Neural cell (in vitro differentiated cells): ENCODE results near the gene MYCL. TPM values are rescaled to one million over a fixed set of nuclear protein-coding genes. Genes with fewer than 3 reads are reported as not detected.

Experiments
- H2AFZ ChIP-seq: fragments of 200-600, 300-800 bp; sonication (generic), shearing (Covaris generic); 2 replicates; pipeline ENCODE4 v1.6.0; 2014; ENCODE audit warnings: low read depth, mild to moderate bottlenecking, antibody characterized with exemption, low read length, moderate library complexity
- H3F3A ChIP-seq: fragments of 200-600 bp; shearing (Covaris generic); 2 replicates; pipeline ENCODE4 v1.6.1; 2016; ENCODE audit warnings: mild to moderate bottlenecking, moderate library complexity, mixed read lengths, antibody characterized with exemption, low read length; ENCODE audit not compliant: insufficient read depth, poor library complexity, severe bottlenecking
- H3K27ac ChIP-seq: fragments of 200-600, 300-800 bp; sonication (generic), shearing (Covaris generic); 2 replicates; pipeline ENCODE4 v1.5.1; 2014; ENCODE audit warnings: mild to moderate bottlenecking, low read length, moderate library complexity
- H3K27me3 ChIP-seq: fragments of 300-800, 200-600 bp; sonication (generic), shearing (Covaris generic); 2 replicates; pipeline ENCODE4 v1.6.0; 2014; ENCODE audit warnings: mild to moderate bottlenecking, low read depth, low read length, moderate library complexity; ENCODE audit not compliant: insufficient read depth
- H3K36me3 ChIP-seq: fragments of 300-800, 200-600 bp; sonication (generic), shearing (Covaris generic); 2 replicates; pipeline ENCODE4 v1.5.1; 2014; ENCODE audit warnings: mild to moderate bottlenecking, antibody characterized with exemption, low read length, moderate library complexity; ENCODE audit not compliant: insufficient read depth
- H3K4me2 ChIP-seq: fragments of 300-800, 200-600 bp; sonication (generic), shearing (Covaris generic); 2 replicates; pipeline ENCODE4 v1.6.0; 2014; ENCODE audit warnings: mild to moderate bottlenecking, low read length
- H3K4me3 ChIP-seq: fragments of 300-800, 200-600 bp; sonication (generic), shearing (Covaris generic); 2 replicates; pipeline ENCODE4 v1.5.1; 2014; ENCODE audit warnings: mild to moderate bottlenecking, low read length, moderate library complexity
- H3K79me2 ChIP-seq: fragments of 200-600 bp; shearing (Covaris generic); replicated peaks from 2 replicates; pipeline ENCODE4 v1.6.0; 2014; ENCODE audit warnings: mild to moderate bottlenecking, low read length, moderate library complexity; ENCODE audit not compliant: insufficient read depth
- H3K9ac ChIP-seq: fragments of 300-800, 200-600 bp; sonication (generic), shearing (Covaris generic); 2 replicates; pipeline ENCODE4 v1.6.1; 2016; ENCODE audit warnings: mild to moderate bottlenecking, low read length, mixed read lengths
- H3K9me2 ChIP-seq: fragments of 200-600 bp; shearing (Covaris generic); 2 replicates; pipeline ENCODE4 v1.6.1; 2016; ENCODE audit warnings: mild to moderate bottlenecking, low read length, mixed read lengths; ENCODE audit not compliant: insufficient read depth
- H3K9me3 ChIP-seq: fragments of 200-600, 300-800 bp; sonication (generic), shearing (Covaris generic); 2 replicates; pipeline ENCODE4 v1.6.1; 2016; ENCODE audit warnings: mild to moderate bottlenecking, mixed run types, low read length, moderate library complexity, mixed read lengths
- H4K20me1 ChIP-seq: fragments of 200-600 bp; shearing (Covaris generic); 2 replicates; pipeline ENCODE4 v1.6.1; 2016; ENCODE audit warnings: mild to moderate bottlenecking, mixed run types; ENCODE audit not compliant: insufficient read depth
- CTCF ChIP-seq: fragments of 450-650 bp; IDR thresholded peaks from 2 replicates; pipeline ENCODE4 v1.5.1; 2014; ENCODE audit warnings: antibody characterized with exemption, mild to moderate bottlenecking, moderate library complexity; ENCODE audit not compliant: poor library complexity, severe bottlenecking
- EP300 ChIP-seq: fragments of 450-650 bp; conservative IDR thresholded peaks from 2 replicates; pipeline ENCODE4 v1.6.1; 2014; ENCODE audit warnings: antibody characterized with exemption, mild to moderate bottlenecking, moderate library complexity; ENCODE audit not compliant: poor library complexity, severe bottlenecking
- EZH2 ChIP-seq: fragments of 200-600, 300-800 bp; shearing (Covaris generic), sonication (generic); IDR thresholded peaks from 2 replicates; pipeline ENCODE4 v1.6.1; 2014; ENCODE audit warnings: antibody characterized with exemption, low read length, borderline replicate concordance, mild to moderate bottlenecking; ENCODE audit not compliant: insufficient read depth, poor library complexity, severe bottlenecking
- MXI1 ChIP-seq: fragments of 450-650 bp; conservative IDR thresholded peaks from 2 replicates; pipeline ENCODE4 v1.6.1; 2014; ENCODE audit warnings: antibody characterized with exemption, mild to moderate bottlenecking; ENCODE audit not compliant: poor library complexity, severe bottlenecking
- POLR2AphosphoS5 ChIP-seq: IDR thresholded peaks from 2 replicates; pipeline ENCODE4 v1.6.1; 2012
- RAD21 ChIP-seq: fragments of 450-650 bp; conservative IDR thresholded peaks from 2 replicates; pipeline ENCODE4 v1.6.1; 2014; ENCODE audit warnings: antibody characterized with exemption, mild to moderate bottlenecking, moderate library complexity
- REST ChIP-seq: IDR thresholded peaks from 2 replicates; pipeline ENCODE4 v1.6.1; 2012; ENCODE audit warnings: borderline replicate concordance
- SMC3 ChIP-seq: fragments of 450-650 bp; conservative IDR thresholded peaks from 2 replicates; pipeline ENCODE4 v1.6.1; 2014; ENCODE audit warnings: antibody characterized with exemption, mild to moderate bottlenecking, moderate library complexity; ENCODE audit not compliant: poor library complexity
- TAF1 ChIP-seq: IDR thresholded peaks from 2 replicates; pipeline ENCODE4 v1.6.1; 2012; ENCODE audit warnings: low read depth
- polyA plus RNA-seq: library from polyadenylated mRNA; depleted of rRNA; stranded (reverse); fragments of >200 nt; gene quantifications from 2 replicates; pipeline ENCODE4 v1.2.3, GENCODE V29; 2014

The MYCL gene
- polyA plus RNA-seq, 1 donor from 2014 or later = 35.2 TPM

- peak overlapping the region; percentile 74 for H3K9ac ChIP-seq
- H3K9me2 ChIP-seq = no peaks in the 10 kb centered on the region
- H3K27ac ChIP-seq = peak overlapping the region; percentile 99
- H3K4me2 ChIP-seq = peak overlapping the region; percentile 78
- peaks cover 12% of the 10 kb centered on the region for H3F3A ChIP-seq
- H3K36me3 ChIP-seq = no peaks in the 10 kb centered on the region
- H3K9me3 ChIP-seq = no peaks in the 10 kb centered on the region
- H3K79me2 ChIP-seq = peaks cover 23% of the 10 kb centered on the region
- peak overlapping the region; percentile 37 for H2AFZ ChIP-seq
- no peaks in the 10 kb centered on the region for H3K27me3 ChIP-seq
- TF ChIP-seq CTCF = no peak
- no peak for TF ChIP-seq REST
- TF ChIP-seq POLR2AphosphoS5 = peak; percentile 72
- no peak for TF ChIP-seq RAD21
- TF ChIP-seq EZH2 = no peak
- TF ChIP-seq TAF1 = peak; percentile 12
- TF ChIP-seq EP300 = peak; percentile 97
- peak; percentile 65 for TF ChIP-seq SMC3
- TF ChIP-seq MXI1 = peak; percentile 80
- H3K4me3 ChIP-seq = peak overlapping the region; percentile 58
- no peaks in the 10 kb centered on the region for H4K20me1 ChIP-seq
These were observed 14.9 kb downstream of the MYCL start for GRCh38 chr1:39886757-39887231.

GRCh38 chr1:39885516-39885915 lies 16.2 kb downstream of the MYCL start:
- no peaks in the 10 kb centered on the region for H3K9me3 ChIP-seq
- H3K27ac ChIP-seq = peak overlapping the region; percentile 99
- no peaks in the 10 kb centered on the region for H4K20me1 ChIP-seq
- H3F3A ChIP-seq = peaks cover 12% of the 10 kb centered on the region
- TF ChIP-seq CTCF (no peak), EZH2 (no peak), SMC3 (no peak), REST (no peak), RAD21 (no peak), EP300 (no peak), POLR2AphosphoS5 (no peak), MXI1 (no peak), TAF1 (no peak)
- no peak overlapping the region for H2AFZ ChIP-seq
- H3K4me3 ChIP-seq = peak overlapping the region; percentile 58
- no peaks in the 10 kb centered on the region for H3K9me2 ChIP-seq
- H3K79me2 ChIP-seq = peaks cover 36% of the 10 kb centered on the region
- no peaks in the 10 kb centered on the region for H3K36me3 ChIP-seq
- H3K9ac ChIP-seq = peak overlapping the region; percentile 74
- no peaks in the 10 kb centered on the region for H3K27me3 ChIP-seq
- H3K4me2 ChIP-seq = no peak overlapping the region
